HCT116 (cell line): ENCODE measurements around the gene HMBS. TPM values are rescaled to one million over a fixed set of nuclear protein-coding genes. Genes with fewer than 3 reads are reported as not detected.

ENCODE experiments used
- ATAC-seq: fragments of 200-7000 bp; cut with Tn5 transposase; 2 replicates; pipeline ENCODE4 v1.9.1; 2020; ENCODE audit warnings: mild to moderate bottlenecking, moderate library complexity
- BruUV-seq: library from RNA; stranded (reverse); fragments of 400-500 nt; replicated peaks from 2 replicates; lab custom pipeline; 2021; lab: Mats Ljungman, UMichigan
- CTCF ChIA-PET: fragments of 300-600 bp; sonication (Branson Sonifier 250); formaldehyde crosslinking; loops from one replicate; lab custom pipeline; 2021; ENCODE audit warnings: antibody characterized with exemption; lab: Charles Lee
- POLR2A ChIA-PET: fragments of 300-600, 350-600 bp; sonication (Branson Sonifier 250); formaldehyde crosslinking; loops from one replicate; lab custom pipeline; 2021; ENCODE audit warnings: antibody characterized with exemption; lab: Charles Lee
- RAD21 ChIA-PET, 2 experiments: fragments of 300-600 bp; sonication (Branson Sonifier 250); formaldehyde crosslinking; loops; one replicate each; lab custom pipeline; 2023; ENCODE audit warnings: low total read pairs in 2 of 2; ENCODE audit not compliant: uncharacterized antibody in 2 of 2, unreplicated experiment in 2 of 2, low non-redundant PET in 1 of 2; lab: Charles Lee
- DNase-seq: peaks from one replicate; pipeline ENCODE4 v3.0.0-alpha.2; 2010; ENCODE audit warnings: low read depth, low spot score
- H2AFZ ChIP-seq: fragments of 200-600 bp; shearing (Covaris generic), sonication (generic); 2 replicates; pipeline ENCODE4 v1.6.1; 2017; ENCODE audit warnings: low read depth, mixed run types, mixed read lengths, antibody characterized with exemption, low read length; ENCODE audit not compliant: poor library complexity, severe bottlenecking
- H3K27ac ChIP-seq: 2 replicates; pipeline ENCODE4 v1.5.1; 2012; ENCODE audit warnings: low read depth, low read length
- H3K27me3 ChIP-seq: fragments of 200-600 bp; sonication (generic); 2 replicates; pipeline ENCODE4 v1.6.1; 2016; ENCODE audit warnings: mixed run types, low read length, mixed read lengths; ENCODE audit not compliant: insufficient read depth
- H3K36me3 ChIP-seq, 2 experiments: fragments of 200-500 bp in 1 of 2; fragments of 200-600 bp in 1 of 2; sonication (Bioruptor generic) in 1 of 2; sonication (generic) in 1 of 2; 2 replicates each; pipeline versions ENCODE4 v1.5.1 to v1.6.1; 2014 to 2016; ENCODE audit warnings: low read length in 2 of 2, inconsistent platforms in 1 of 2, mixed read lengths in 1 of 2, mixed run types in 1 of 2; ENCODE audit not compliant: insufficient read depth in 2 of 2, control insufficient read depth in 1 of 2
- H3K4me1 ChIP-seq, 2 experiments: fragments of 200-600 bp in 1 of 2; sonication (generic) in 1 of 2; 2 replicates each; pipeline versions ENCODE4 v1.5.1 to v1.6.1; 2012 to 2017; ENCODE audit warnings: low read length in 2 of 2, inconsistent platforms in 1 of 2, mild to moderate bottlenecking in 1 of 2, mixed read lengths in 1 of 2, mixed run types in 1 of 2, moderate library complexity in 1 of 2; ENCODE audit not compliant: insufficient read depth in 2 of 2, control insufficient read depth in 1 of 2
- H3K4me2 ChIP-seq: fragments of 200-600 bp; sonication (generic); 2 replicates; pipeline ENCODE4 v1.6.1; 2017; ENCODE audit warnings: mixed run types, low read length, mixed read lengths
- H3K4me3 ChIP-seq, 2 experiments: fragments of 200-600 bp in 1 of 2; sonication (generic) in 1 of 2; replicated peaks in 1 of 2; 2 replicates each; pipeline ENCODE4 v1.5.1; 2011 to 2016; ENCODE audit warnings: low read length in 2 of 2, control low read depth in 1 of 2, low read depth in 1 of 2, mild to moderate bottlenecking in 1 of 2, mixed read lengths in 1 of 2, mixed run types in 1 of 2
- H3K79me2 ChIP-seq: fragments of 200-600 bp; sonication (generic); 2 replicates; pipeline ENCODE4 v1.6.1; 2017; ENCODE audit warnings: mild to moderate bottlenecking, mixed run types, low read length, moderate library complexity, mixed read lengths; ENCODE audit not compliant: insufficient read depth
- H3K9ac ChIP-seq: fragments of 200-600 bp; sonication (generic); 2 replicates; pipeline ENCODE4 v1.6.1; 2016; ENCODE audit warnings: low read length, mixed read lengths
- H3K9me2 ChIP-seq: fragments of 200-600 bp; sonication (generic), shearing (Covaris generic); 2 replicates; pipeline ENCODE4 v1.6.1; 2017; ENCODE audit warnings: mixed run types, mild to moderate bottlenecking, moderate library complexity; ENCODE audit not compliant: insufficient read depth
- H3K9me3 ChIP-seq, 2 experiments: fragments of 200-500 bp in 1 of 2; fragments of 200-600 bp in 1 of 2; sonication (Bioruptor generic) in 1 of 2; sonication (generic) in 1 of 2; 2 replicates each; pipeline ENCODE4 v1.6.1; 2014 to 2017; ENCODE audit warnings: low read length in 2 of 2, mixed read lengths in 2 of 2, inconsistent platforms in 1 of 2, low read depth in 1 of 2, mild to moderate bottlenecking in 1 of 2, mixed run types in 1 of 2, moderate library complexity in 1 of 2; ENCODE audit not compliant: control insufficient read depth in 1 of 2, insufficient read depth in 1 of 2
- H4K20me1 ChIP-seq: fragments of 200-600 bp; sonication (generic), shearing (Covaris generic); 2 replicates; pipeline ENCODE4 v1.6.1; 2017; ENCODE audit warnings: mixed run types, mild to moderate bottlenecking, moderate library complexity; ENCODE audit not compliant: insufficient read depth
- CBX3 ChIP-seq: IDR thresholded peaks from 2 replicates; pipeline ENCODE4 v1.6.1; 2012; ENCODE audit warnings: low read depth
- FOSL1 ChIP-seq: IDR thresholded peaks from 2 replicates; pipeline ENCODE4 v1.6.1; 2012; ENCODE audit warnings: low read depth
- POLR2AphosphoS5 ChIP-seq: IDR thresholded peaks from 2 replicates; pipeline ENCODE4 v1.6.1; 2011; ENCODE audit warnings: mild to moderate bottlenecking, low read depth, low read length, moderate library complexity
- RAD21 ChIP-seq: IDR thresholded peaks from 2 replicates; pipeline ENCODE4 v1.6.1; 2012; ENCODE audit warnings: low read depth, mild to moderate bottlenecking
- SIN3A ChIP-seq: IDR thresholded peaks from 2 replicates; pipeline ENCODE4 v1.6.1; 2012; ENCODE audit warnings: low read depth
- SRF ChIP-seq: IDR thresholded peaks from 2 replicates; pipeline ENCODE4 v1.6.1; 2012; ENCODE audit warnings: low read depth
- TCF7L2 ChIP-seq: IDR thresholded peaks from 2 replicates; pipeline ENCODE4 v1.7.0; 2011; ENCODE audit warnings: borderline replicate concordance, inconsistent platforms; ENCODE audit not compliant: insufficient read depth, insufficient read length; ENCODE audit errors: extremely low read depth
- intact Hi-C: fragments of 100-400 bp; cut with micrococcal nuclease; formaldehyde crosslinking; loops from 2 replicates; pipeline ENCODE4 v1.10.0; 2022
- total RNA-seq: library from RNA; stranded (reverse); gene quantifications from one replicate; pipeline ENCODE4 v1.2.1, GENCODE V29; 2021; ENCODE audit not compliant: unreplicated experiment
- TF ChIP-seq, protein P1 (sequence below): IDR thresholded peaks from 2 replicates; pipeline ENCODE4 v1.6.1; 2012
- TF ChIP-seq, protein P2 (sequence below): IDR thresholded peaks from 2 replicates; pipeline ENCODE4 v1.6.1; 2012; ENCODE audit warnings: low read depth

HMBS gene
- total RNA-seq, 1 experiment from 2014 or later, result 69.0 TPM

DNA sequence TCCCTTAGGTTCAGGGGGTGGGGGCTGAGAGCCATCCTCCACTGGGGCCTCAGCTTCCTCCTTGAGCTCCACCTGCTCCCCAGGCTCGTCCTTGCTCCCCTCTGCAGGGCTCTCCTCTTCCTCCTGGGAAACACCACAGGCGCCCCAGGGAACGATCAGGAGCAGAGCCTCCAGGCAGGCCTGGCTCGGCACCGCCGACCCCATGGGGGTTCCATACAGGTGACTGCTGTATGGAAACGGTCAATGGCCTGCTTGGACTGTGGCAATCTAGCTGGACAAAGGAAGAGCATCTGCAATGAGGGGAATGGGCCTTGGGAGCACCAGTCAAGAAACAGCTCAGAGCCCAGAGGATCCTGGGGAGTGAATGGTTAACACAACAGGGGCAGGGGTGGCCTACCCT is 35.6 kb upstream of the HMBS start:
- no peak for ATAC-seq
- intact Hi-C loops, result no loop called here
- BruUV-seq, result no TSS peak
- TF ChIP-seq RAD21 (no peak), TCF7L2 (no peak), SIN3A (no peak), CBX3 (no peak), FOSL1 (no peak), POLR2AphosphoS5 (no peak), SRF (no peak)
- TF ChIP-seq, protein P1, sequence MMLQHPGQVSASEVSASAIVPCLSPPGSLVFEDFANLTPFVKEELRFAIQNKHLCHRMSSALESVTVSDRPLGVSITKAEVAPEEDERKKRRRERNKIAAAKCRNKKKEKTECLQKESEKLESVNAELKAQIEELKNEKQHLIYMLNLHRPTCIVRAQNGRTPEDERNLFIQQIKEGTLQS, result no peak
- TF ChIP-seq, protein P2, sequence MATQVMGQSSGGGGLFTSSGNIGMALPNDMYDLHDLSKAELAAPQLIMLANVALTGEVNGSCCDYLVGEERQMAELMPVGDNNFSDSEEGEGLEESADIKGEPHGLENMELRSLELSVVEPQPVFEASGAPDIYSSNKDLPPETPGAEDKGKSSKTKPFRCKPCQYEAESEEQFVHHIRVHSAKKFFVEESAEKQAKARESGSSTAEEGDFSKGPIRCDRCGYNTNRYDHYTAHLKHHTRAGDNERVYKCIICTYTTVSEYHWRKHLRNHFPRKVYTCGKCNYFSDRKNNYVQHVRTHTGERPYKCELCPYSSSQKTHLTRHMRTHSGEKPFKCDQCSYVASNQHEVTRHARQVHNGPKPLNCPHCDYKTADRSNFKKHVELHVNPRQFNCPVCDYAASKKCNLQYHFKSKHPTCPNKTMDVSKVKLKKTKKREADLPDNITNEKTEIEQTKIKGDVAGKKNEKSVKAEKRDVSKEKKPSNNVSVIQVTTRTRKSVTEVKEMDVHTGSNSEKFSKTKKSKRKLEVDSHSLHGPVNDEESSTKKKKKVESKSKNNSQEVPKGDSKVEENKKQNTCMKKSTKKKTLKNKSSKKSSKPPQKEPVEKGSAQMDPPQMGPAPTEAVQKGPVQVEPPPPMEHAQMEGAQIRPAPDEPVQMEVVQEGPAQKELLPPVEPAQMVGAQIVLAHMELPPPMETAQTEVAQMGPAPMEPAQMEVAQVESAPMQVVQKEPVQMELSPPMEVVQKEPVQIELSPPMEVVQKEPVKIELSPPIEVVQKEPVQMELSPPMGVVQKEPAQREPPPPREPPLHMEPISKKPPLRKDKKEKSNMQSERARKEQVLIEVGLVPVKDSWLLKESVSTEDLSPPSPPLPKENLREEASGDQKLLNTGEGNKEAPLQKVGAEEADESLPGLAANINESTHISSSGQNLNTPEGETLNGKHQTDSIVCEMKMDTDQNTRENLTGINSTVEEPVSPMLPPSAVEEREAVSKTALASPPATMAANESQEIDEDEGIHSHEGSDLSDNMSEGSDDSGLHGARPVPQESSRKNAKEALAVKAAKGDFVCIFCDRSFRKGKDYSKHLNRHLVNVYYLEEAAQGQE, result no peak
- H3K9me2 ChIP-seq, result no peaks in the 10 kb centered on the region
- no peak overlapping the region for H2AFZ ChIP-seq
- no peak overlapping the region for H3K4me3 ChIP-seq
- ChIA-PET CTCF (no interaction called here), RAD21 (no interaction called here), POLR2A (no interaction called here)
- no peak for DNase-seq
- no peaks in the 10 kb centered on the region for H3K27me3 ChIP-seq
- H3K4me1 ChIP-seq, result no peaks in the 10 kb centered on the region
- H3K9me3 ChIP-seq, result no peaks in the 10 kb centered on the region
- peaks cover 53 to 61% of the 10 kb centered on the region in 2 experiments for H3K36me3 ChIP-seq
- H3K4me2 ChIP-seq, result no peak overlapping the region
- no peaks in the 10 kb centered on the region for H4K20me1 ChIP-seq
- no peak overlapping the region for H3K9ac ChIP-seq
- H3K27ac ChIP-seq, result no peak overlapping the region
- H3K79me2 ChIP-seq, result no peaks in the 10 kb centered on the region; the same call in 1 of the 2 replicates
